Measurements from ENCODE around the gene TNNT1.
"Not testable (repeated sequence)": the region's sequence is repeated elsewhere in the genome, so short reads cannot be mapped to it uniquely, and the experiment has no call there.

TNNT1 gene

DNA sequence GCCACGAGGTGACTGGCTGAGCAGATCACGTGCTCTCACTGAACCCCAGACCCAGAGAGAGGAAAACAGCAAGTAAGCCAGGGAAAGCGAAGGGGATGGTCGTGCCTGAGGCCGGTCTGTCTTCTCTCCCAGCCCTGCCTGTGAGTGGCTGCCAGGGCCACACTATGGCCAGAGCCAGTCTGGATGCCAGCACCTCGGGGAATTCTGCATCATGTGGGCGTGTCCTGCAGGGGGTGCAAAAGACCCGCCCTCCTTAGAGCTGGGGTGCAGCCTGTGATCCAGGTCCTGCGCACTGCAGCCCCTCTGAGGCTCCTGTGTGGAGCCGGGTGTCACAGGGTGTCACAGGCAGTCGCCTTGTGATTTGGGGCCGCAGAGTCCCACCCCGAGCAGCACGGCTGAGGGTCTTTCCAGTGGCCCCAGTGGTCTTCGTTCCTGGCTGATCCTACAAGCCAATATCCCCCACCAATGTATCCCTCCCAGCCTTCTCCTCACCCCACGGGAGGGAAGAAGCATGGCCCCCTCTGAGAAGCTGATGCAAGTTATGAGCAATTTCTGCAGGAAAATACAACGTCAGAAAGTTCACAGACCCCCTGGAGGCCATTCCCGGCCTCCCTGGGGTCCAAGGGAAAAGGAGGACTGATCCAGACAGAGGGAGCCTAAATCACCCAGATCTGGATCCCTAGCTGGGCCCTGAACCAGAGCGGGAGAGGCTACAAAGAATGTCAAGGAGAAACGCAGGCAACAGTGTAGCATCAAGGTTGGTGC, 39.3 kb downstream of the TNNT1 start:
- DNase-seq (ENCODE audit: low read depth), result no peak

DNA sequence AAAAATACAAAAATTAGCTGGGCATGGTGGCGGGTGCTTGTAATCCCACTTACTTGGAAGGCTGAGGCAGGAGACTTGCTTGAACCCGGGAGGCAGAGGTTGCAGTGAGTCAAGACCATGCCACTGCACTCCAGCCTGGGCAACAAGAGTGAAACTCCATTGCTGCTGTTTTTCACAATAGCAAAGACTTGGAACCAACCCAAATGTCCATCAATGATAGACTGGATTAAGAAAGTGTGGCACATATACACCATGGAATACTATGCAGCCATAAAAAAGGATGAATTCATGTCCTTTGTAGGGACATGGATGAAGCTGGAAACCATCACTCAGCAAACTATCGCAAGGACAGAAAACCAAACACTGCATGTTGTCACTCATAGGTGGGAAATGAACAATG, 41.8 kb downstream of the TNNT1 start:
- DNase-seq (ENCODE audit: low read depth), result not testable (repeated sequence)

GRCh38 chr19:55106591-55106990, 42.4 kb downstream of the TNNT1 start:
- DNase-seq (ENCODE audit: low read depth), result no peak

GRCh38 chr19:55105237-55105636, 43.8 kb downstream of the TNNT1 start:
- no peak for DNase-seq (ENCODE audit: low read depth)

GRCh38 chr19:55103190-55103589, 45.8 kb downstream of the TNNT1 start:
- DNase-seq (ENCODE audit: low read depth), result no peak

GRCh38 chr19:55101261-55101660, 47.7 kb downstream of the TNNT1 start:
- no peak for DNase-seq (ENCODE audit: low read depth)

GRCh38 chr19:55099557-55100506, 49.2 kb downstream of the TNNT1 start:
- DNase-seq (ENCODE audit: low read depth), result no peak

- DNase-seq (ENCODE audit: low read depth), result no peak
Observed at GRCh38 chr19:55098716-55099556, 50.1 kb downstream of the TNNT1 start.

DNA sequence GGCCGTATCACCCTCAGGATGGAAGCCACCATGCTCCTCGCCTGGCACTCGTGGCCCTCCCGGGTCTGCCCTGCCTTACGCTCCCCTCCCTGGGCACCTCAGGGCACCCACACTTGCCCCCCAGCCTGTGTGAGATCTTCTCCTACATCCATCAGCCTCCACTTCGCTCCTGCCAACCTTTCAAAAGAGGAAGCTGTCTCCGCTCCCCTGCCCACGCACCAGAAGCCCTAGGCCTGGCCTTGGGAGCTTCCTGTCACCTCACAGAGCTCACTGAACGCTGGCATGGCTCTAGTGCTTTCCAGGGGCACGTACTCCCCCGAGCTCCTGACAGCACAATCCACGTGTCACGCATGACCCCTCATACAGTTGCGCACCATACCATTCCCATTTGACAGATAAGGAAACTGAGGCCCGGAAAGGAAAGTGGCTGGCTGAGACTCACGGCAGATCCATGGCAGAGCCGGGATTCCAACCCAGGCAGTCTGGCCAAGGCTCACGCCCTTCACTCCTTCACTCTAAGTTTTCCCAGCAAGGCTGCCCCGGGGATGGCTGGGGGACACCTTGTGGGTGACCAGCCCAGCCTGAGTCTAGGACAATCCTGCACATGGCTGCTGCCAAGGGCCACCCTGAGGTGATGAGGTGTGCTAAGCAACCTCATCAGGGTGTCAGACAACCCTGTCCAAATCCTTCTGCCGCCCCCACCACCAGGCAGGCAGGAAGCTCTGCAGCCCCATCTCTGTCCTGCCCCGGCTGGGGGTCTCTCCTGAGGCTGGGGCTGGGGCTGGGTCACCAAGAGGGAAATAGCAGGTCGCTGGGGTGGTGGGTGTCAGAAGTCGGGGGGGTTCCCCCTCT, 50.9 kb downstream of the TNNT1 start:
- no peak for DNase-seq (ENCODE audit: low read depth)

DNA sequence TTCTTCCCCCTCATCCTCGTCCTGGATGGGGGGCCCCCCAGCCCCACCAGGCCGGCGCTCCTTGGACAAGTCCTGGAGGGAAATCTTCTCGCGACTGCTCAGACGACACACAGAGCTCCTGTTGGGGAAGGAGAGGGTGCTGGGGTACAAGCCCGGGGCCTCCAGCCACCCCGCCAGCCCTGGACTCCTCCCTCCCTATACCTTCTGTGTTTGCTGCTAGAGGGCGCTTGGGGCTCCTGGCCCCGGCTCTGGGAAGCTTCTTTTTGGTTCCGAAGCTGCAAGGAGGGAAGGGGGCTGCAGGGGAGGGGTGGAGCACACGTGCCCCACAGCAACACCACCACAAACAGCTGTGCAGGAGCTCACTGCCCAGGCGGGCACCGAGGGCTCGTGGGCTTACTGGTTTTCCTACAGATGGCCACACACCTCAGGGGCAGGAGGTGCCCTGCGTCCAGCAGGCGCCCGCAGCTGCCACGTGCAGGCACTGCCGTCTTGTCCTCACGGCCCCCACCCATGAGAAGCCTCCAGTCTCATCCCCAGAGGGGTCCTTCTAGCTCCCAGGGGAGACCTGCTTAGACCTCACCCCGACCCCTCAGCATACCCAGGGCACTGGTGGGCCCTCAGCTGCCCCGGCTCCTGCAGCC, 52.8 kb downstream of the TNNT1 start:
- no peak for DNase-seq (ENCODE audit: low read depth)

DNA sequence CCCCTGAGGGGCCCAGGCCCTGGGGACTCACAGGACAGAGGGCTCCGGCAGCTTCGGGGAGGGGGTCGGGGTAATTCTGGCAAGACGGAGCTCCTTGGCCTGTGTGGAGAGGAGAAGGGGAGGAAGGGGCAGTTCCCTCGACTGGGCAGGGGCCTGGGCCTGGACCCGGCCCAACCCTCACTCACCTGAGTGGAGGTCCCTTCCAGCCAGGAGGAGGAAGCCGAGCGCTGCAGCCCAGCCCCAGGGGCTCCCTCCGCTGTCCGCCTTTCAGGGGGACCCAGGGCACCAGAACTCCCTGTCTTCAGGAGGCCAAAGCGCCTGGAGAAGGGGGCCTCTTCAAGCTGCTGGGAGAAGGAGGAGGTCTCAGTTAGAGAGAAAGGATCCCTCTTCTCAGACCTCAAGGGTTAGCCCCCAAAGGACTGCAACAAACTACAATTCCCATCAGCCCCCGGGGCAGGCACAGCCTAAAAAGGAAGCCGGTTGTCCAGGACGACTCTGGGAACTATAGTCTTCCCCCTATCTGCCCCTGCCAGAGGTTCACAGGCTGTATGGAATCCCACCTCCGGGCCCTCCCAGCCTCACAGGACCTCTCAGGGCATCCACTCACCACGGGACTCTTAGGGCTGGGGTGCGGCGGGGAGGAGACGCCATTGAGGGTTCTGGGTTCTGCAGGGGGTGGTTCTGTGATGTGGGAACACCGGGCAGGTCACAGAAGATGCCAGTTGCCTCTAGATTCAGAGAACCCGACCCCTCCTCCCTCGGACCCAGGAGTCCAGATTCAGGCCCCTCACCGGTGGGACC, 53.5 kb downstream of the TNNT1 start:
- no peak for DNase-seq (ENCODE audit: low read depth)

GRCh38 chr19:55094456-55095259, 54.3 kb downstream of the TNNT1 start:
- no peak for DNase-seq (ENCODE audit: low read depth)

- DNase-seq (ENCODE audit: low read depth), result no peak
Observed at GRCh38 chr19:55092423-55093318, 56.3 kb downstream of the TNNT1 start.

GRCh38 chr19:55091955-55092354, 57.1 kb downstream of the TNNT1 start:
- no peak for DNase-seq (ENCODE audit: low read depth)

- no peak for DNase-seq (ENCODE audit: low read depth)
Observed at GRCh38 chr19:55091126-55091910, 57.7 kb downstream of the TNNT1 start.

DNA sequence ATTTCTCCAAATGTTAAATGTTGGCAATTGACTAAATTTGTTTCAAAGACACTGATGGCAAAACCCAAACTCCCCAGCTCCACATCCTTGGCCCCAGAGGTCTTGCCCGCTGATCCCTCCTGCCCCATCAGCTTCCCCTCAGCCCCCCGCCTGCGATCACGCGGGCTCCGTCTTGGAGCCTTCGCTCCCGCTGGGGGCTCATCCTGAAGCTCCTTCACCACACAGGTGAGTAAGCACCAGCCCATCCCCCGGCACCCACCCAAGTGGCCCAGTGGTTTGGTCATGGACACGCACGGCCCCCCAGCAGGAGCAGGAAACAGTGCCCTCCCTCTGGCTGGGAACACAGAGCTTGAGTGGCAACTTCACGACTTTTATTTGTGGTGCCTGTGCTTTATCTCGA, 58.4 kb downstream of the TNNT1 start:
- no peak for DNase-seq (ENCODE audit: low read depth)

DNA sequence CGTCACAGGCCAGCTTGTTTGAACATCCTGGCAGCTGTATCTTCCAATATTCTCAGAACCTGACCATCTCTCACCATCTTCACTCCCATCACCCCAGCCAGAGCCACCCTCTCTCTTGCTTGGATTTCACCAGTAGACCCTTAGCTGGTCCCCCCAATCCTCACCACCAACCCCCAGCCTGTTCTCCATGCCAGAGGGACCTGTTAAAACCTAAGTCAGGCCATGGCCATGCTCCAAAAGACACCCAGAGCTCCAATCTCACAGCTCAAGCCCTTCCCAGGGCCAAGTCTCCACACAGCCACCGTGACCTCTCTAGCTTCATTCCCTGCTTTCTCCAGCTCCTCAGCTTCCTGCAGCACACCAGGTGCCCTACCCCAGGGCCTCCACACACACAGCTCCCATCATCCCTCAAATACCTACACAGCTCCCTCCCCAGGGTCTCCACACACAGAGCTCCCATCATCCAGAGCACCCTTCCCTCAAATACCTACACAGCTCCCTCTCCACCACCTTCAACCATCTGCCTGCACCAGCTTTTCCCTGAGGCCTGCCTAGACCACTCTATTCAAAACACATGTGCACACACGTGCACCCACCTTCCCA, 59.6 kb downstream of the TNNT1 start:
- DNase-seq (ENCODE audit: low read depth), result no peak

Measured in amniotic epithelial cell (primary cell).